K562 treated with DMSO at 1 percent for 4 hours (cell line): ENCODE results near the gene DAB2. TPM values are rescaled to one million over a fixed set of nuclear protein-coding genes. Genes with fewer than 3 reads are reported as not detected.

Experiments
- total RNA-seq: library from RNA; unstranded; fragments of 300-600 nt; gene quantifications from 2 replicates; pipeline ENCODE4 v1.2.3, GENCODE V29; 2022; ENCODE audit not compliant: insufficient read depth

DAB2 gene
- total RNA-seq, result 9.5 and 11.3 TPM in 2 replicates

DNA sequence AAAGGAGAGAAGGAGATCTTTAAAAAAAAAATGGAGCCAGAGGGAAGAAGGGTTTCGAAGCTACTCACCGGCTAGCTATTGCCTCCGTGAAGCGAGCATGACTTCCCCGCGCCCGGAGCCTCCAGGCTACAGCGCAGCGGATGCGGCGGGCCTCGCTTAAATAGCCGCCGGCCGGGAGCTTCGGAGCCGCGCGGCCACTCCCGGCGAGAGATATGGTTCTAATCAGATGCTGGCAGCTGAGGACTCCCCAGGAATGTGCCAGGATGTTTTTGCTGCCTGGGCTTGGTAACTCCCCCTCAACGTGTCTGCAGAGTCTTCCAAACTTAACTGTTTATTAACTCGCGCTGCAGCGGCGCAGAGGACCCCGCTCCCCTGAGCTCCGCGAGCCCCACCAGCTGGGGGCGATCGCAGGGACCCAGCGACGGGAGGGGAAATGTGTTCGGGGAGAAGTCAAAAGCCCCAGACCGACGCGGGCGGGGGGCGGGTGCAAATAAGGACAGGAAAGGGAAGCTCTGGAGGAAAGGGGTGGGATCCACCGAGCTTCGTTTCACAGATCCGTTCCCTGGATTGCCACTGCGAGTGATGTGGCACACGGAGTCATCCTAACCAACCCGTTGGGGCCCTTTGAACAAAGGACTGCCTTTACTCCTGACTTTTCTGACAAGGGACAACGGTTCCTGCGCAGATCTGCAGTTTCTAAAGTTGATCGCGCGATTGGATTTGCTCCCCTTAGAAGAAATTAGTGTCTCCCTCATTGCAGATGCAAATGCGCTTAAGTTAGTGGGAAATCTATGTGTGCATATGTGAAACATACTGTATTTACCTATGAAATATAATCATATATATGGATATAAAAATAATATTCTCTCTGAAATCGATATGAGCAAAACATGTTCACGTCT, at the start of gene DAB2:
Gene DAB2, minus strand, starts transcription at position 245 of the 902 bp plus-strand sequence. CDS start 30,660 bp downstream, outside the sequence.

DNA sequence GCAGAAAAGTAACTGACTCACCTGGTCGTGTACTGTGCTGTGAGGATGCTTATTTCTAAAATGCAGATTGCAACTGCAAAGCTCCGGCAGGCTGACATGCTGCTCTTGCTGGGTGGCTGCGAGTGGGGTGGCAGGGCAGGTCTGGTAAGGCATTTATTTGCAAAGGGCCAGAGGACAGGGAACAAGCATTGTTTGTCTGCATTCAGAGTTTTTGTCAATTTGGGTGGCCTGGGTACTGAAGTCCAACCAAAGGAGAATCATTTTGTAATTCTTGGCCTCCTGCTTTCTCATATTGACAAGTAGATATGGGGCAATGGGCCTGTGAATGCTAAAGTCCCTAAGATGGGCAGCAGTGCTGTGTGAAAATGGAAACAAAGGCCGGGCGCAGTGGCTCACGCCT, 60.4 kb downstream of the DAB2 start, which contains the start of gene C9:
Gene C9, minus strand, starts transcription at position 129 of the 400 bp plus-strand sequence. Its CDS starts 31 bp downstream, at position 98.

Other genes starting within 250 kb of the DAB2 start
- gene FYB1, start 205.4 kb downstream of the DAB2 start, total RNA-seq, result 7.1 and 13.0 TPM in 2 replicates
- not detected in 2 replicates for gene C9, start 60.5 kb downstream of the DAB2 start, total RNA-seq